Calu3 (cell line): ENCODE measurements around the gene TMEM242. TPM values are rescaled to one million over a fixed set of nuclear protein-coding genes. Genes with fewer than 3 reads are reported as not detected.
"Not testable (repeated sequence)": the region's sequence is repeated elsewhere in the genome, so short reads cannot be mapped to it uniquely, and the experiment has no call there.

Source experiments
- BruUV-seq: library from RNA; stranded (reverse); fragments of 400-500 nt; replicated peaks from 2 replicates; lab custom pipeline; 2021; lab: Mats Ljungman, UMichigan
- CTCF ChIA-PET: fragments of 300-600 bp; sonication (Branson Sonifier 250); formaldehyde crosslinking; loops from one replicate; lab custom pipeline; 2022; ENCODE audit warnings: antibody characterized with exemption; lab: Charles Lee
- DNase-seq: peaks from one replicate; pipeline ENCODE4 v3.0.0; 2022
- H3K27ac Mint-ChIP-seq: one replicate; pipeline ENCODE4 v1.8.0; 2022; ENCODE audit warnings: mixed read lengths; ENCODE audit not compliant: unreplicated experiment
- H3K27me3 Mint-ChIP-seq: one replicate; pipeline ENCODE4 v1.8.0; 2022; ENCODE audit warnings: mixed read lengths; ENCODE audit not compliant: unreplicated experiment
- H3K36me3 Mint-ChIP-seq: one replicate; pipeline ENCODE4 v1.8.0; 2022; ENCODE audit warnings: mild to moderate bottlenecking, moderate library complexity, mixed read lengths; ENCODE audit not compliant: insufficient read depth, unreplicated experiment
- H3K4me1 Mint-ChIP-seq: one replicate; pipeline ENCODE4 v1.8.0; 2022; ENCODE audit warnings: mild to moderate bottlenecking, low read depth, mixed read lengths; ENCODE audit not compliant: unreplicated experiment
- H3K4me3 Mint-ChIP-seq: one replicate; pipeline ENCODE4 v1.8.0; 2022; ENCODE audit warnings: mild to moderate bottlenecking, low read depth, moderate library complexity, mixed read lengths; ENCODE audit not compliant: unreplicated experiment
- H3K9me3 Mint-ChIP-seq: one replicate; pipeline ENCODE4 v1.8.0; 2022; ENCODE audit warnings: low read depth, mixed read lengths; ENCODE audit not compliant: unreplicated experiment
- intact Hi-C: fragments of 100-400 bp; cut with micrococcal nuclease; formaldehyde crosslinking; loops from one replicate; pipeline ENCODE4 v1.10.0; 2022; ENCODE audit not compliant: unreplicated experiment
- total RNA-seq: library from RNA; stranded (reverse); gene quantifications from 2 replicates; pipeline ENCODE4 v1.2.3, GENCODE V29; 2022
- TF ChIP-seq, protein P1 (sequence below): fragments of 200-600 bp; IDR thresholded peaks from one replicate; pipeline ENCODE4 v1.8.0; 2022; ENCODE audit warnings: antibody characterized with exemption; ENCODE audit not compliant: unreplicated experiment

TMEM242 gene
- total RNA-seq, 1 experiment from 2014 or later = 7.9 TPM

DNA sequence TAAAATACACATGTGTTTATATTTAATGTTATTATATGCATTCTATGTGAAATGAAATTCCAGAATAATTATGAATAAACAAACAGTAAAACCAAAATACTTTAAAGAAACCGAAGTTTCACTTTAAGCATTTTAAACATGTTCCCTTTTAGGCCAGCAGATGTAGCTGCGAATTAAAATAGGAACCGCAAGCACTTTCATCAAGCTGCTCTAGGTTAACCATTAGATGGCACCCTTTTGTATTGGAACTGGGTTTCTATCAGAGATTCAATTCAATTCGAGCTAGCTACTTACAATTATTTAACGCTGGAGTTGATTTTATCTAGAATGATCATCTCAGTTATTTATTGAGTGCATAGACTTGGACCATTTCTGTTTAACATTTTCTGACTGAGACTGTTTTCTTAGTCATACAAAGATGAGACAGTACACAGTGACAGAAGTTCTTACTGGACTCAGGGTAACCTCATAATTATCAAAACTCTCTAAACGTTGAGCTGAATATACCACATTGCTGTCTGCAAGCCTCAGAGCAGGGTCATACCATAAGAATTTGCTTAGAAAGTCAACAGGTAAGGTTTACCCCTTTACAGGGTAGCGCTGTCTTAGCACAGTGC is 8.5 kb downstream of the TMEM242 start:
- no peak for DNase-seq
- Mint-ChIP-seq H3K4me1 (peaks cover 15% of the 10 kb centered on the region), H3K4me3 (no peak overlapping the region), H3K9me3 (no peaks in the 10 kb centered on the region), H3K27ac (no peak overlapping the region), H3K27me3 (no peaks in the 10 kb centered on the region), H3K36me3 (no peaks in the 10 kb centered on the region)
- CTCF ChIA-PET = interaction anchor here (0.7 to 1.3 kb wide), 6 partner anchors 8 to 495 kb away, joined by 3 to 13 read pairs (median 4); partner anchors contain the start of gene TMEM242
- TF ChIP-seq, protein P1, sequence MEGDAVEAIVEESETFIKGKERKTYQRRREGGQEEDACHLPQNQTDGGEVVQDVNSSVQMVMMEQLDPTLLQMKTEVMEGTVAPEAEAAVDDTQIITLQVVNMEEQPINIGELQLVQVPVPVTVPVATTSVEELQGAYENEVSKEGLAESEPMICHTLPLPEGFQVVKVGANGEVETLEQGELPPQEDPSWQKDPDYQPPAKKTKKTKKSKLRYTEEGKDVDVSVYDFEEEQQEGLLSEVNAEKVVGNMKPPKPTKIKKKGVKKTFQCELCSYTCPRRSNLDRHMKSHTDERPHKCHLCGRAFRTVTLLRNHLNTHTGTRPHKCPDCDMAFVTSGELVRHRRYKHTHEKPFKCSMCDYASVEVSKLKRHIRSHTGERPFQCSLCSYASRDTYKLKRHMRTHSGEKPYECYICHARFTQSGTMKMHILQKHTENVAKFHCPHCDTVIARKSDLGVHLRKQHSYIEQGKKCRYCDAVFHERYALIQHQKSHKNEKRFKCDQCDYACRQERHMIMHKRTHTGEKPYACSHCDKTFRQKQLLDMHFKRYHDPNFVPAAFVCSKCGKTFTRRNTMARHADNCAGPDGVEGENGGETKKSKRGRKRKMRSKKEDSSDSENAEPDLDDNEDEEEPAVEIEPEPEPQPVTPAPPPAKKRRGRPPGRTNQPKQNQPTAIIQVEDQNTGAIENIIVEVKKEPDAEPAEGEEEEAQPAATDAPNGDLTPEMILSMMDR = peak; percentile 27
- intact Hi-C loops = loop anchor here (1.0 to 5.0 kb wide), 3 partner anchors 282 to 352 kb away; no protein-coding TSS in a partner anchor
- BruUV-seq = no TSS peak

DNA sequence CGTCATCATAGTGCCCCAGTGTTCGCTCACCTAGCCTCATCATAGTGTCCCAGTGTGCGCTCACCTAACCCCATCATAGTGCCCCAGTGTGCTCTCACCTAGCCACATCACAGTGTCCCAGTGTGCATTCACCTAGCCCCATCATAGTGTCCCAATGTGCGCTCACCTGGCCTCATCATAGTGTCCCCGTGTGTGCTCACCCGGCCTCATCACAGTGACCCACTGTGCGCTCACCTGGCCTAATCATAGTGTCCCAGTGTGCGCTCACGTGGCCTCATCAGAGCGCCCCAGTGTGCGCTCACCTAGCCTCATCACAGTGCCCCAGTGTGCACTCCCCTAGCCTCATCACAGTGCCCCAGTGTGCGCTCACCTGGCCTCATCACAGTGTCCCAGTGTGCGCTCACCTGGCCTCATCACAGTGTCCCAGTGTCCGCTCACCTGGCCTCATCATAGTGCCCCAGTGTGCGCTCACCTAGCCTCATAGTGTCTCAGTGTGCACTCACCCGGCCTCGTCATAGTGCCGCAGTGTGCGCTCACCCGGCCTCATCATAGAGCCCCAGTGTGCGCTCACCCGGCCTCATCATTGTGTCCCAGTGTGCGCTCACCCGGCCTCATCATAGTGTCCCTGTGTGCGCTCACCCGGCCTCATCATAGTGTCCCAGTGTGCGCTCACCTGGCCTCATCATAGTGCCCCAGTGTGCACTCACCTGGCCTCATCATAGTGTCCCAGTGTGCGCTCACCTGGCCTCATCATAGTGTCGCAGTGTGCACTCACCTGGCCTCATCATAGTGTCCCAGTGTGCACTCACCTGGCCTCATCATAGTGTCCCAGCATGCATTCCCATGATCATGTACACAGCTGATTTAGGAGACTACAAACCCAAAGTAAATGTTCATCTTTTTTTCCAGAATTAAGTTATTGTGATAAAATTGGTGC is 9.5 kb downstream of the TMEM242 start:
- no peaks in the 10 kb centered on the region for H3K9me3 Mint-ChIP-seq
- intact Hi-C loops = loop anchor here (1.0 to 2.0 kb wide), 2 partner anchors 283 to 354 kb away; no protein-coding TSS in a partner anchor
- no peak for DNase-seq
- H3K36me3 Mint-ChIP-seq = no peaks in the 10 kb centered on the region
- peaks cover 15% of the 10 kb centered on the region for H3K4me1 Mint-ChIP-seq
- TF ChIP-seq, protein P1 = no peak
- no TSS peak for BruUV-seq
- CTCF ChIA-PET = interaction anchor here (0.7 to 1.3 kb wide), 5 partner anchors 9 to 496 kb away, joined by 3 to 13 read pairs (median 4); partner anchors contain the start of gene TMEM242
- H3K4me3 Mint-ChIP-seq = no peak overlapping the region
- no peaks in the 10 kb centered on the region for H3K27me3 Mint-ChIP-seq
- no peak overlapping the region for H3K27ac Mint-ChIP-seq

DNA sequence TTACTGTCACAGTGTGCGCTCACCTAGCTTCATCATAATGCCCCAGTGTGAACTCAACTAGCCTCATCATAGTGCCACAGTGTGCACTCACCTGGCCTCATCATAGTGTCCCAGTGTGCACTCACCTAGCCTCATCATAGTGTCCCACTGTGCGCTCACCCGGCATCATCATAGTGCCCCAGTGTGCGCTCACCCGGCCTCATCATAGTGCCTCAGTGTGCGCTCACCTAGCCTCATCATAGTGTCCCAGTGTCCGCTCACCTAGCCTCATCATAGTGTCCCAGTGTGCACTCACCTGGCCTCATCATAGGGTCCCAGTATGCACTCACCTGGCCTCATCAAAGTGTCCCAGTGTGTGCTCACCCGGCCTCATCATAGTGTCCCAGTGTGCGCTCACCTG is 10.6 kb downstream of the TMEM242 start:
- Mint-ChIP-seq H3K27ac (no peak overlapping the region), H3K27me3 (no peaks in the 10 kb centered on the region), H3K36me3 (no peaks in the 10 kb centered on the region), H3K9me3 (no peaks in the 10 kb centered on the region), H3K4me1 (peaks cover 12% of the 10 kb centered on the region), H3K4me3 (no peak overlapping the region)
- no peak for DNase-seq
- intact Hi-C loops = no loop called here
- no TSS peak for BruUV-seq
- CTCF ChIA-PET = no interaction called here
- TF ChIP-seq, protein P1 = no peak

DNA sequence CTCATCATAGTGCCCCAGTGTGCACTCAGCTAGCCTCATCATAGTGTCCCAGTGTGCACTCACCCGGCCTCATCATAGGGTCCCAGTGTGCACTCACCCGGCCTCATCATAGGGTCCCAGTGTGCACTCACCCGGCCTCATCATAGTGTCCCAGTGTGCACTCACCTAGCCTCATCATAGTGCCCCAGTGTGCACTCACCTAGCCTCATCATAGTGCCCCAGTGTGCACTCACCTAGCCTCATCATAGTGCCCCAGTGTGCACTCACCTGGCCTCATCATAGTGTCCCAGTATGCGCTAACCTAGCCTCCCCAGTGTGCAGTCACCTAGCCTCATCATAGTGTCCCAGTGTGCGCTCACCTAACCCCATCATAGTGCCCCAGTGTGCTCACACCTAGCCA is 12.6 kb downstream of the TMEM242 start:
- H3K4me1 Mint-ChIP-seq, CTCF ChIA-PET, H3K4me3 Mint-ChIP-seq, H3K27ac Mint-ChIP-seq, H3K27me3 Mint-ChIP-seq, BruUV-seq, DNase-seq, H3K9me3 Mint-ChIP-seq, intact Hi-C loops, H3K36me3 Mint-ChIP-seq: not testable (repeated sequence)
